K562 (cell line): ENCODE measurements around the gene ABCB10. TPM values are rescaled to one million over a fixed set of nuclear protein-coding genes. Genes with fewer than 3 reads are reported as not detected.

Source experiments
- BCOR ChIP-seq: fragments of 450-650 bp; IDR thresholded peaks from 2 replicates; pipeline ENCODE4 v1.6.1; 2016
- BMI1 ChIP-seq: fragments of 150-350 bp; IDR thresholded peaks from 2 replicates; pipeline ENCODE4 v1.6.1; 2014; ENCODE audit warnings: low read length
- CTBP1 ChIP-seq: fragments of 450-650 bp; IDR thresholded peaks from 2 replicates; pipeline ENCODE4 v1.6.1; 2016; ENCODE audit warnings: borderline replicate concordance
- DACH1 ChIP-seq: fragments of 450-650 bp; IDR thresholded peaks from 2 replicates; pipeline ENCODE4 v1.6.1; 2018; ENCODE audit not compliant: partially characterized antibody
- FOXA1 ChIP-seq: fragments of 450-650 bp; IDR thresholded peaks from 2 replicates; pipeline ENCODE4 v1.6.1; 2016; ENCODE audit warnings: mild to moderate bottlenecking, borderline replicate concordance
- IFI16 ChIP-seq: fragments of 250-450 bp; sonication (Bioruptor Pico); IDR thresholded peaks from 2 replicates; pipeline ENCODE4 v2.1.2; 2022; ENCODE audit warnings: mild to moderate bottlenecking, inconsistent platforms
- MEIS2 ChIP-seq: fragments of 450-650 bp; IDR thresholded peaks from 2 replicates; pipeline ENCODE4 v1.6.1; 2014; ENCODE audit warnings: mild to moderate bottlenecking; ENCODE audit not compliant: partially characterized antibody
- MYNN ChIP-seq, 2 experiments: sonication (generic); formaldehyde crosslinking in 1 of 2; IDR thresholded peaks; 2 replicates each; pipeline versions ENCODE4 v1.5.0 to v1.6.1; 2016 to 2020; ENCODE audit warnings: antibody characterized with exemption in 1 of 2, missing genetic modification reagents in 1 of 2
- PHF20 ChIP-seq: fragments of 450-650 bp; IDR thresholded peaks from 2 replicates; pipeline ENCODE4 v1.6.1; 2018; ENCODE audit not compliant: partially characterized antibody
- POLR2A ChIP-seq: fragments of 450-650 bp; conservative IDR thresholded peaks from 2 replicates; pipeline ENCODE4 v1.6.1; 2016
- PTRF ChIP-seq: fragments of 450-650 bp; IDR thresholded peaks from 2 replicates; pipeline ENCODE4 v1.6.1; 2016; ENCODE audit warnings: mild to moderate bottlenecking, missing genetic modification characterization, missing compliant biosample characterization
- PURB ChIP-seq: sonication (generic); formaldehyde crosslinking; IDR thresholded peaks from 2 replicates; pipeline ENCODE4 v1.9.0; 2021; ENCODE audit warnings: low read depth, mild to moderate bottlenecking, missing genetic modification reagents
- RBM14 ChIP-seq: fragments of 200-400 bp; formaldehyde crosslinking; IDR thresholded peaks from 2 replicates; pipeline ENCODE4 v1.6.1; 2018; ENCODE audit warnings: low read depth, mild to moderate bottlenecking, low read length, moderate library complexity, borderline replicate concordance; ENCODE audit not compliant: insufficient read depth
- SNIP1 ChIP-seq: fragments of 450-650 bp; IDR thresholded peaks from 2 replicates; pipeline ENCODE4 v1.7.1; 2017; ENCODE audit warnings: low read depth, mild to moderate bottlenecking
- SRSF3 ChIP-seq: fragments of 200-400 bp; formaldehyde crosslinking; IDR thresholded peaks from 2 replicates; pipeline ENCODE4 v1.6.1; 2016; ENCODE audit warnings: mild to moderate bottlenecking, low read length, moderate library complexity; ENCODE audit not compliant: insufficient read depth
- STAT5B ChIP-seq: fragments of 250-450 bp; sonication (Bioruptor Pico); IDR thresholded peaks from 2 replicates; pipeline ENCODE4 v1.8.0; 2021; ENCODE audit warnings: mild to moderate bottlenecking, inconsistent platforms
- THAP12 ChIP-seq: fragments of 250-450 bp; sonication (Bioruptor Pico); IDR thresholded peaks from 2 replicates; pipeline ENCODE4 v1.9.0; 2021; ENCODE audit warnings: mild to moderate bottlenecking, inconsistent platforms
- ZBTB34 ChIP-seq: fragments of 250-450 bp; sonication (Bioruptor Pico); IDR thresholded peaks from 2 replicates; pipeline ENCODE4 v1.8.0; 2021; ENCODE audit warnings: mild to moderate bottlenecking, moderate library complexity
- ZFP30 ChIP-seq: fragments of 250-450 bp; sonication (Bioruptor Pico); IDR thresholded peaks from 2 replicates; pipeline ENCODE4 v1.8.0; 2022; ENCODE audit warnings: moderate library complexity, mild to moderate bottlenecking, inconsistent platforms, borderline replicate concordance
- ZNF175 ChIP-seq: fragments of 200-800 bp; sonication (Bioruptor generic); IDR thresholded peaks from 2 replicates; pipeline ENCODE4 v1.6.1; 2016; ENCODE audit warnings: low read depth, mild to moderate bottlenecking, missing genetic modification characterization, missing compliant biosample characterization
- ZNF592 ChIP-seq: fragments of 450-650 bp; IDR thresholded peaks from 2 replicates; pipeline ENCODE4 v1.6.1; 2017; ENCODE audit warnings: antibody characterized with exemption, mild to moderate bottlenecking
- ZSCAN32 ChIP-seq: fragments of 450-650 bp; formaldehyde crosslinking; IDR thresholded peaks from 2 replicates; pipeline ENCODE4 v1.4.0; 2020; ENCODE audit warnings: mild to moderate bottlenecking, moderate library complexity
- polyA plus RNA-seq, 8 experiments: library from polyadenylated mRNA; depleted of rRNA in 4 of 8; stranded (reverse) in 5 of 8; unstranded in 3 of 8; fragments of >200 nt; fragmentation: Nextera tagmentation in 2 of 8; fragmentation: Illumina TruSeq in 1 of 8; extraction: Ambion mirVana in 2 of 8; extraction: Trizol in 1 of 8; gene quantifications; 2 replicates each; pipeline versions ENCODE4 v1.2.1 to v1.2.3, GENCODE V29; 2011 to 2014; ENCODE audit warnings: inconsistent platforms in 1 of 8, missing spikeins in 1 of 8
- total RNA-seq, 7 experiments: library from RNA; depleted of rRNA in 6 of 7; stranded (reverse); fragments of >200 nt in 6 of 7; fragmentation: Illumina TruSeq in 2 of 7; extraction: Trizol in 2 of 7; gene quantifications; 2 replicates each; pipeline versions ENCODE4 v1.2.1 to v1.2.3, GENCODE V29; 2011 to 2021; ENCODE audit warnings: low replicate concordance in 1 of 7

Gene ABCB10
- total and polyA plus RNA-seq, 9 of the 15 experiments (the other 6 are each of a cell fraction or from before 2014, with no cell fraction given): 12.4 to 54.8 (median 36.4) TPM

GRCh38 chr1:229558460-229559335 lies at the start of gene ABCB10 (continued):
- TF ChIP-seq THAP12 (CRISPR knock-in tag) (peak; percentile 52; the same call in 1 of the 2 replicates), BMI1 (no peak), SRSF3 (no peak), DACH1 (peak; percentile 97), IFI16 (no peak), ZSCAN32 (CRISPR knock-in tag) (no peak), PURB (CRISPR knock-in tag) (no peak), ZNF592 (peak; percentile 61; the same call in 1 of the 2 replicates), ZBTB34 (CRISPR knock-in tag) (no peak), MEIS2 (peak; percentile 91), PTRF (no peak), STAT5B (CRISPR knock-in tag) (no peak), MYNN (IDR thresholded peaks at IDR 0.05) (peak; percentile 92), MYNN (CRISPR knock-in tag; IDR thresholded peaks at IDR 0.05) (no peak), BCOR (no peak), SNIP1 (no peak), FOXA1 (no peak), PHF20 (no peak), ZNF175 (CRISPR knock-in tag) (no peak), RBM14 (no peak), ZFP30 (CRISPR knock-in tag) (no peak), CTBP1 (peak; percentile 100), POLR2A (peak; percentile 84)
